Hepatocyte (in vitro differentiated cells): Measurements from ENCODE around the gene SEC23A.

Source experiments
- EZH2 ChIP-seq: fragments of 200-600 bp; sonication (generic); IDR thresholded peaks from 2 replicates; pipeline ENCODE4 v1.6.1; 2016; ENCODE audit warnings: antibody characterized with exemption, mild to moderate bottlenecking, borderline replicate concordance
- EZH2phosphoT487 ChIP-seq: fragments of 200-600 bp; sonication (generic); IDR thresholded peaks from one replicate; pipeline ENCODE4 v1.6.1; 2018; ENCODE audit warnings: antibody characterized with exemption, mild to moderate bottlenecking, low read depth, moderate library complexity; ENCODE audit not compliant: unreplicated experiment, severe bottlenecking
- TF ChIP-seq, protein P1 (sequence below): fragments of 200-600 bp; sonication (generic); IDR thresholded peaks from 2 replicates; pipeline ENCODE4 v1.5.1; 2016; ENCODE audit warnings: antibody characterized with exemption, mild to moderate bottlenecking; ENCODE audit not compliant: poor library complexity

- TF ChIP-seq, protein P1, sequence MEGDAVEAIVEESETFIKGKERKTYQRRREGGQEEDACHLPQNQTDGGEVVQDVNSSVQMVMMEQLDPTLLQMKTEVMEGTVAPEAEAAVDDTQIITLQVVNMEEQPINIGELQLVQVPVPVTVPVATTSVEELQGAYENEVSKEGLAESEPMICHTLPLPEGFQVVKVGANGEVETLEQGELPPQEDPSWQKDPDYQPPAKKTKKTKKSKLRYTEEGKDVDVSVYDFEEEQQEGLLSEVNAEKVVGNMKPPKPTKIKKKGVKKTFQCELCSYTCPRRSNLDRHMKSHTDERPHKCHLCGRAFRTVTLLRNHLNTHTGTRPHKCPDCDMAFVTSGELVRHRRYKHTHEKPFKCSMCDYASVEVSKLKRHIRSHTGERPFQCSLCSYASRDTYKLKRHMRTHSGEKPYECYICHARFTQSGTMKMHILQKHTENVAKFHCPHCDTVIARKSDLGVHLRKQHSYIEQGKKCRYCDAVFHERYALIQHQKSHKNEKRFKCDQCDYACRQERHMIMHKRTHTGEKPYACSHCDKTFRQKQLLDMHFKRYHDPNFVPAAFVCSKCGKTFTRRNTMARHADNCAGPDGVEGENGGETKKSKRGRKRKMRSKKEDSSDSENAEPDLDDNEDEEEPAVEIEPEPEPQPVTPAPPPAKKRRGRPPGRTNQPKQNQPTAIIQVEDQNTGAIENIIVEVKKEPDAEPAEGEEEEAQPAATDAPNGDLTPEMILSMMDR: no peak
- TF ChIP-seq EZH2 (no peak), EZH2phosphoT487 (no peak)
Observed at GRCh38 chr14:39029789-39030188, 73.2 kb downstream of the SEC23A start.
